A549 (cell line): ENCODE data around the gene PTGER3. TPM values are rescaled to one million over a fixed set of nuclear protein-coding genes. Genes with fewer than 3 reads are reported as not detected.

Experiments used
- ATAC-seq, 2 experiments: fragments of 200-7000 bp in 1 of 2; fragments of >200 bp in 1 of 2; cut with Nextera tagmentation in 1 of 2; cut with Tn5 transposase in 1 of 2; 3 replicates each; pipeline versions ENCODE4 v1.8.0 to v1.9.1; 2018 to 2020; ENCODE audit warnings: mild to moderate bottlenecking in 1 of 2, moderate library complexity in 1 of 2
- CTCF ChIA-PET: fragments of 300-600 bp; sonication (Branson Sonifier 250); formaldehyde crosslinking; extraction: SDS; loops from one replicate; lab custom pipeline; 2021; ENCODE audit warnings: antibody characterized with exemption, inconsistent platforms; lab: Yijun Ruan, JAX
- POLR2A ChIA-PET: fragments of 350-600 bp; formaldehyde crosslinking; extraction: SDS; loops from one replicate; lab custom pipeline; 2021; ENCODE audit warnings: antibody characterized with exemption, inconsistent platforms; lab: Yijun Ruan, JAX
- DNase-seq, 2 experiments: peaks; one replicate each; pipeline versions ENCODE4 v3.0.0 to v3.0.0-alpha.2; 2011 to 2016; ENCODE audit warnings: low read depth in 1 of 2, low spot score in 1 of 2
- FAIRE-seq: peaks from 2 replicates; lab custom pipeline; 2011; peaks lifted over from hg19 to GRCh38; lab: Jason Lieb, UNC
- H3K27ac ChIP-seq, 2 experiments: fragments of >200 bp; sonication (Bioruptor Twin); formaldehyde crosslinking; 3 replicates each; pipeline ENCODE4 v1.5.1; 2016 to 2017
- H3K4me1 ChIP-seq: fragments of >200 bp; sonication (Bioruptor Twin); formaldehyde crosslinking; 3 replicates; pipeline ENCODE4 v1.6.1; 2016
- H3K4me2 ChIP-seq: fragments of >200 bp; sonication (Bioruptor Twin); formaldehyde crosslinking; 3 replicates; pipeline ENCODE4 v1.6.1; 2016
- H3K4me3 ChIP-seq: fragments of >200 bp; sonication (Bioruptor Twin); formaldehyde crosslinking; 3 replicates; pipeline ENCODE4 v1.5.1; 2016
- H3K9me3 ChIP-seq: fragments of >200 bp; sonication (Bioruptor Twin); formaldehyde crosslinking; 3 replicates; pipeline ENCODE4 v1.6.1; 2016
- BHLHE40 ChIP-seq: IDR thresholded peaks from 2 replicates; pipeline ENCODE4 v1.6.1; 2012; ENCODE audit warnings: low read depth, low read length, inconsistent platforms
- CEBPB ChIP-seq, 2 experiments: fragments of >200 bp in 1 of 2; sonication (Bioruptor Twin) in 1 of 2; formaldehyde crosslinking in 1 of 2; IDR thresholded peaks; 2 replicates each; pipeline ENCODE4 v1.6.1; 2012 to 2016
- CHD2 ChIP-seq: fragments of 150-350 bp; IDR thresholded peaks from 2 replicates; pipeline ENCODE4 v1.6.1; 2014; ENCODE audit warnings: low read length; ENCODE audit not compliant: partially characterized antibody
- CHD4 ChIP-seq: fragments of 200-600 bp; sonication (generic); IDR thresholded peaks from 2 replicates; pipeline ENCODE4 v1.6.1; 2016; ENCODE audit warnings: antibody characterized with exemption, mild to moderate bottlenecking, borderline replicate concordance
- EHF ChIP-seq: fragments of 250-450 bp; sonication (Bioruptor Pico); IDR thresholded peaks from 2 replicates; pipeline ENCODE4 v1.5.0; 2020; ENCODE audit warnings: mild to moderate bottlenecking
- EP300 ChIP-seq, 2 experiments: fragments of >200 bp; sonication (Bioruptor Twin); formaldehyde crosslinking; IDR thresholded peaks; 2 replicates in 1 of 2; 3 replicates in 1 of 2; pipeline ENCODE4 v1.6.1; 2016 to 2017
- ESRRA ChIP-seq: fragments of 150-350 bp; IDR thresholded peaks from 2 replicates; pipeline ENCODE4 v1.6.1; 2014; ENCODE audit warnings: mild to moderate bottlenecking, low read length, borderline replicate concordance
- FOSB ChIP-seq: fragments of 250-450 bp; sonication (Bioruptor Pico); IDR thresholded peaks from 2 replicates; pipeline ENCODE4 v1.5.0; 2020; ENCODE audit warnings: mild to moderate bottlenecking, moderate library complexity
- FOXS1 ChIP-seq: fragments of 250-450 bp; sonication (Bioruptor Pico); IDR thresholded peaks from 2 replicates; pipeline ENCODE4 v1.5.0; 2020; ENCODE audit warnings: mild to moderate bottlenecking, moderate library complexity
- HEYL ChIP-seq: fragments of 250-450 bp; sonication (Bioruptor Pico); IDR thresholded peaks from 2 replicates; pipeline ENCODE4 v1.8.0; 2021; ENCODE audit warnings: mild to moderate bottlenecking, moderate library complexity
- HOXB13 ChIP-seq: fragments of 250-450 bp; sonication (Bioruptor Pico); IDR thresholded peaks from 2 replicates; pipeline ENCODE4 v1.5.0; 2020; ENCODE audit warnings: low read depth, mild to moderate bottlenecking, moderate library complexity
- HOXB5 ChIP-seq: fragments of 250-450 bp; sonication (Bioruptor Pico); IDR thresholded peaks from 2 replicates; pipeline ENCODE4 v1.5.0; 2020; ENCODE audit warnings: mild to moderate bottlenecking, moderate library complexity
- MAFK ChIP-seq: fragments of 450-650 bp; IDR thresholded peaks from 2 replicates; pipeline ENCODE4 v1.6.1; 2014; ENCODE audit not compliant: partially characterized antibody
- NR3C1 ChIP-seq: fragments of >200 bp; sonication (Bioruptor Twin); formaldehyde crosslinking; IDR thresholded peaks from 3 replicates; pipeline ENCODE4 v1.6.1; 2017
- RAD21 ChIP-seq, 2 experiments: fragments of >200 bp in 1 of 2; sonication (Bioruptor Twin) in 1 of 2; formaldehyde crosslinking in 1 of 2; IDR thresholded peaks in 1 of 2; conservative IDR thresholded peaks in 1 of 2; 2 replicates in 1 of 2; 3 replicates in 1 of 2; pipeline ENCODE4 v1.6.1; 2012 to 2018; ENCODE audit warnings: inconsistent platforms in 1 of 2
- RARB ChIP-seq: fragments of 250-450 bp; sonication (Bioruptor Pico); IDR thresholded peaks from 2 replicates; pipeline ENCODE4 v1.8.0; 2021; ENCODE audit warnings: mild to moderate bottlenecking, moderate library complexity
- RCOR1 ChIP-seq: fragments of 150-350 bp; IDR thresholded peaks from 2 replicates; pipeline ENCODE4 v1.6.1; 2014; ENCODE audit warnings: antibody characterized with exemption, low read length, low read depth
- RFX5 ChIP-seq: fragments of 450-650 bp; IDR thresholded peaks from 2 replicates; pipeline ENCODE4 v1.7.1; 2014; ENCODE audit warnings: antibody characterized with exemption, mild to moderate bottlenecking, moderate library complexity
- SMC3 ChIP-seq: fragments of >200 bp; sonication (Bioruptor Twin); formaldehyde crosslinking; IDR thresholded peaks from 3 replicates; pipeline ENCODE4 v1.6.1; 2018; ENCODE audit warnings: inconsistent platforms
- SREBF2 ChIP-seq: fragments of 450-650 bp; IDR thresholded peaks from 2 replicates; pipeline ENCODE4 v1.6.1; 2014; ENCODE audit warnings: mild to moderate bottlenecking, moderate library complexity
- TFCP2L1 ChIP-seq: fragments of 250-450 bp; sonication (Bioruptor Pico); IDR thresholded peaks from 2 replicates; pipeline ENCODE4 v1.5.0; 2021; ENCODE audit warnings: mild to moderate bottlenecking
- TP53 ChIP-seq: fragments of 250-450 bp; sonication (Bioruptor Pico); IDR thresholded peaks from 2 replicates; pipeline ENCODE4 v1.5.0; 2021; ENCODE audit warnings: mild to moderate bottlenecking, moderate library complexity
- ZFP36 ChIP-seq: fragments of 450-650 bp; IDR thresholded peaks from 2 replicates; pipeline ENCODE4 v1.6.1; 2014; ENCODE audit warnings: borderline replicate concordance; ENCODE audit not compliant: partially characterized antibody
- ZNF302 ChIP-seq: fragments of 250-450 bp; sonication (Bioruptor Pico); IDR thresholded peaks from 2 replicates; pipeline ENCODE4 v1.9.0; 2021; ENCODE audit warnings: inconsistent platforms, mild to moderate bottlenecking, moderate library complexity
- ZSCAN20 ChIP-seq: fragments of 250-450 bp; sonication (Bioruptor Pico); IDR thresholded peaks from 2 replicates; pipeline ENCODE4 v1.8.0; 2022; ENCODE audit warnings: mild to moderate bottlenecking, moderate library complexity
- WGBS: methylation state at CpG from one replicate; pipeline ENCODE4 v1.1.6; 2017; ENCODE audit errors: missing lambda C conversion rate; 5-methylcytosine and 5-hydroxymethylcytosine counted together
- polyA plus RNA-seq, 4 experiments: library from polyadenylated mRNA; depleted of rRNA in 3 of 4; stranded (reverse); fragments of >200 nt; fragmentation: RNase III in 1 of 4; extraction: RNeasy Plus Mini Kit Qiagen cat#74134 plus additional on column Dnase treatment in 1 of 4; gene quantifications; 2 replicates in 3 of 4; 3 replicates in 1 of 4; pipeline ENCODE4 v1.2.3, GENCODE V29; 2011 to 2017
- TF ChIP-seq, protein P1 (sequence below): fragments of >200 bp; sonication (Bioruptor Twin); formaldehyde crosslinking; IDR thresholded peaks from 3 replicates; pipeline ENCODE4 v1.5.1; 2016
- TF ChIP-seq, protein P2 (sequence below): fragments of >200 bp; sonication (Bioruptor Twin); formaldehyde crosslinking; IDR thresholded peaks from 2 replicates; pipeline ENCODE4 v1.6.1; 2016
- TF ChIP-seq, protein P3 (sequence below): fragments of 250-450 bp; sonication (Bioruptor Pico); IDR thresholded peaks from 2 replicates; pipeline ENCODE4 v1.5.0; 2021; ENCODE audit warnings: mild to moderate bottlenecking, moderate library complexity, borderline replicate concordance
- TF ChIP-seq, protein P4 (sequence below): fragments of >200 bp; sonication (Bioruptor Twin); formaldehyde crosslinking; IDR thresholded peaks from 3 replicates; pipeline ENCODE4 v1.6.1; 2016
- TF ChIP-seq, protein P5 (sequence below): fragments of 450-650 bp; IDR thresholded peaks from 2 replicates; pipeline ENCODE4 v1.6.1; 2014; ENCODE audit warnings: antibody characterized with exemption
- TF ChIP-seq, protein P6 (sequence below): fragments of 250-450 bp; sonication (Bioruptor Pico); IDR thresholded peaks from 2 replicates; pipeline ENCODE4 v1.5.0; 2020; ENCODE audit warnings: low read depth, mild to moderate bottlenecking, moderate library complexity

Gene PTGER3
- polyA plus RNA-seq, 2 of the 4 experiments (the other 2 are of a cell fraction): not detected

DNA sequence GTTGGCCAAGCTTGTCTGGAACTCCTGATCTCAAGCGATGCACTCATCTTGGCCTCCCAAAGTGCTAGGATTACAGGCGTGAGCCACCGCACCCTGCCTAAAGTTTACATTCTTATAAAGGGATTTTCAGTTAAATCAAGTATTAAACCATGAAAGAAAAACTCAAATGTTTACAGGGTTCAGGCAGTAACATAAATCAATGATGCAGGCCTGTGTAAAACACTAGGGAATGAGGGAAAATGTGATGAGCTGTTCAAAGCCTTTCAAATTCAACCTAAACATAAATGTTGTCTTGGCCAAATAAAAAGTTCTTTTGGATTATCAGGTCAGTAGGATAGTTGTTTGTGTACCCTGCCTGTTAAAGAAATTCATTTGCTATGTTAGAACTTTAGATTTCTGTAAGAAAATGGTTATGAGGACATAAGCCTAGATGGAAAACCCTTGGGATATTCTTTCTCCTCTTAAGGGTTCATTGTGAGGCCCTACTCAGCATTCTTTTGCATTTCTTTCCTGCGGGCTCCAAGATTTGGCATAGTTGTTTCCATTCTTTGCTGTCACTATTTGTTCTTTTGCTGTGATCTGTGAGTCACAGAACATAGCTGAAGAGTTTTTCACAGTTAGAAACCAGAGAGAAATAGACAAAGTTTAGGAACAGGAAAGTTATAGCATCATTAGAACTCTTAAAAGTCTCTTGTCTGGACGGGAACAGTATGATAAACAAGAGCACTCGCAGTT lies 42.1 kb upstream of the PTGER3 start:
- no peak for DNase-seq
- TF ChIP-seq FOSB (CRISPR knock-in tag): no peak
- TF ChIP-seq, protein P1, sequence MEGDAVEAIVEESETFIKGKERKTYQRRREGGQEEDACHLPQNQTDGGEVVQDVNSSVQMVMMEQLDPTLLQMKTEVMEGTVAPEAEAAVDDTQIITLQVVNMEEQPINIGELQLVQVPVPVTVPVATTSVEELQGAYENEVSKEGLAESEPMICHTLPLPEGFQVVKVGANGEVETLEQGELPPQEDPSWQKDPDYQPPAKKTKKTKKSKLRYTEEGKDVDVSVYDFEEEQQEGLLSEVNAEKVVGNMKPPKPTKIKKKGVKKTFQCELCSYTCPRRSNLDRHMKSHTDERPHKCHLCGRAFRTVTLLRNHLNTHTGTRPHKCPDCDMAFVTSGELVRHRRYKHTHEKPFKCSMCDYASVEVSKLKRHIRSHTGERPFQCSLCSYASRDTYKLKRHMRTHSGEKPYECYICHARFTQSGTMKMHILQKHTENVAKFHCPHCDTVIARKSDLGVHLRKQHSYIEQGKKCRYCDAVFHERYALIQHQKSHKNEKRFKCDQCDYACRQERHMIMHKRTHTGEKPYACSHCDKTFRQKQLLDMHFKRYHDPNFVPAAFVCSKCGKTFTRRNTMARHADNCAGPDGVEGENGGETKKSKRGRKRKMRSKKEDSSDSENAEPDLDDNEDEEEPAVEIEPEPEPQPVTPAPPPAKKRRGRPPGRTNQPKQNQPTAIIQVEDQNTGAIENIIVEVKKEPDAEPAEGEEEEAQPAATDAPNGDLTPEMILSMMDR: no peak
- no peak for TF ChIP-seq CHD2
- TF ChIP-seq, protein P2, sequence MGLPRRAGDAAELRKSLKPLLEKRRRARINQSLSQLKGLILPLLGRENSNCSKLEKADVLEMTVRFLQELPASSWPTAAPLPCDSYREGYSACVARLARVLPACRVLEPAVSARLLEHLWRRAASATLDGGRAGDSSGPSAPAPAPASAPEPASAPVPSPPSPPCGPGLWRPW: no peak
- no peak for TF ChIP-seq RCOR1
- TF ChIP-seq RAD21 (conservative IDR thresholded peaks at IDR 0.05 in 1 of 2, IDR thresholded peaks at IDR 0.05 in 1 of 2): no peak
- TF ChIP-seq, protein P3, sequence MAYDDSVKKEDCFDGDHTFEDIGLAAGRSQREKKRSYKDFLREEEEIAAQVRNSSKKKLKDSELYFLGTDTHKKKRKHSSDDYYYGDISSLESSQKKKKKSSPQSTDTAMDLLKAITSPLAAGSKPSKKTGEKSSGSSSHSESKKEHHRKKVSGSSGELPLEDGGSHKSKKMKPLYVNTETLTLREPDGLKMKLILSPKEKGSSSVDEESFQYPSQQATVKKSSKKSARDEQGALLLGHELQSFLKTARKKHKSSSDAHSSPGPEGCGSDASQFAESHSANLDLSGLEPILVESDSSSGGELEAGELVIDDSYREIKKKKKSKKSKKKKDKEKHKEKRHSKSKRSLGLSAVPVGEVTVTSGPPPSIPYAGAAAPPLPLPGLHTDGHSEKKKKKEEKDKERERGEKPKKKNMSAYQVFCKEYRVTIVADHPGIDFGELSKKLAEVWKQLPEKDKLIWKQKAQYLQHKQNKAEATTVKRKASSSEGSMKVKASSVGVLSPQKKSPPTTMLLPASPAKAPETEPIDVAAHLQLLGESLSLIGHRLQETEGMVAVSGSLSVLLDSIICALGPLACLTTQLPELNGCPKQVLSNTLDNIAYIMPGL (CRISPR knock-in tag): no peak
- no peak for TF ChIP-seq NR3C1
- TF ChIP-seq, protein P4, sequence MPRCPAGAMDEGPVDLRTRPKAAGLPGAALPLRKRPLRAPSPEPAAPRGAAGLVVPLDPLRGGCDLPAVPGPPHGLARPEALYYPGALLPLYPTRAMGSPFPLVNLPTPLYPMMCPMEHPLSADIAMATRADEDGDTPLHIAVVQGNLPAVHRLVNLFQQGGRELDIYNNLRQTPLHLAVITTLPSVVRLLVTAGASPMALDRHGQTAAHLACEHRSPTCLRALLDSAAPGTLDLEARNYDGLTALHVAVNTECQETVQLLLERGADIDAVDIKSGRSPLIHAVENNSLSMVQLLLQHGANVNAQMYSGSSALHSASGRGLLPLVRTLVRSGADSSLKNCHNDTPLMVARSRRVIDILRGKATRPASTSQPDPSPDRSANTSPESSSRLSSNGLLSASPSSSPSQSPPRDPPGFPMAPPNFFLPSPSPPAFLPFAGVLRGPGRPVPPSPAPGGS: no peak
- TF ChIP-seq ZSCAN20: no peak
- no peak for TF ChIP-seq TP53
- no peak for TF ChIP-seq CHD4
- TF ChIP-seq ZFP36: no peak
- TF ChIP-seq FOXS1 (CRISPR knock-in tag): no peak
- TF ChIP-seq BHLHE40: no peak
- TF ChIP-seq EHF (CRISPR knock-in tag): no peak
- no peak for TF ChIP-seq RFX5
- TF ChIP-seq EP300 (IDR thresholded peaks at IDR 0.05): no peak
- 0 out of 6 replicates have a peak, but pooled peaks of 1 of the 2 experiments have one; percentile 33 for ATAC-seq
- no peak for FAIRE-seq
- H3K9me3 ChIP-seq: no peaks in the 10 kb centered on the region
- H3K4me2 ChIP-seq: peak overlapping the region; percentile 28; the same call in 1 of the 3 replicates
- ChIA-PET CTCF (interaction anchor here (2.7 kb wide), 1 partner anchor 9 kb away, joined by 9 read pairs; the partner anchor contains the start of gene ZRANB2), POLR2A (no interaction called here)
- H3K4me3 ChIP-seq: no peak overlapping the region
- peaks cover 5% of the 10 kb centered on the region; the same call in 1 of the 3 replicates for H3K4me1 ChIP-seq
- WGBS: 61% methylated on average over 6 of the region's 6 CpGs
- no peak overlapping the region for H3K27ac ChIP-seq

DNA sequence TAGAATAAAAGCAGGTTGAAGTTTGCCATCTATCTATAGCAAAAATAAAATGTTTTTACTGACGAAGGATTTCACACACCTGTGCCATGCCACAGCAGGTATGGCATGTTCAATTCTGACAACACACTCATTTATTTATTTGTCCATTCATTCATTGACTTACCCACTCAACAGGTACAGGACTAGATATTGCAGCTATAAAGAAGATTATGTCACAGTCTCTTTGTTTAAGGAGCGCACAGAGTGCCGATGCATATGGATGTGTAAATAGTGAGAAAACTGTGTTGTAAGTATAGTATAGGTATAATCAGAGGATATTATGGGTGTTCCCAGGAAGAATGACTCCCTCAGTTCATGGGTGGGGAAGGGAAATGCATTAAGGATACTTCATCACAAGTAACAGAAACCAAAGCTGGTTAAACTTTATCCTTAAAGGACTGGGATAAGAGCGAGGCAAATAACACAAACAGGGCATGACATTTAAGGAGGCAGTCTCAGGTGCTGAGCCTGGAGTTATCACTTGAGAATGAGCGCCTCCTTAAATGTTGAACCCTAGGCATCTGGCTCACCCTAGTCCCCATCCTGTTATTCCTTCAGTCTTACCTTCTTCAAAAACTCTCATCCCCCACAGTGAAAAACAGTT lies 41.1 kb upstream of the PTGER3 start:
- ChIA-PET POLR2A (no interaction called here), CTCF (interaction anchor here (2.7 kb wide), 1 partner anchor 8 kb away, joined by 9 read pairs; the partner anchor contains the start of gene ZRANB2)
- 66% methylated on average over 5 of the region's 5 CpGs for whole genome bisulfite sequencing
- Histone ChIP-seq H3K4me2 (no peak overlapping the region), H3K9me3 (no peaks in the 10 kb centered on the region), H3K27ac (no peak overlapping the region), H3K4me1 (peaks cover 5% of the 10 kb centered on the region; the same call in 1 of the 3 replicates), H3K4me3 (no peak overlapping the region)
- ATAC-seq (no peak), DNase-seq (no peak), FAIRE-seq (no peak)
- TF ChIP-seq CEBPB (IDR thresholded peaks at IDR 0.05) (no peak), HOXB5 (CRISPR knock-in tag) (no peak), MAFK (no peak), TFCP2L1 (no peak), ZNF302 (no peak), SMC3 (no peak), FOXS1 (CRISPR knock-in tag) (no peak), HOXB13 (CRISPR knock-in tag) (no peak), ESRRA (no peak), RARB (CRISPR knock-in tag) (no peak), HEYL (CRISPR knock-in tag) (no peak), RAD21 (conservative IDR thresholded peaks at IDR 0.05 in 1 of 2, IDR thresholded peaks at IDR 0.05 in 1 of 2) (no peak), SREBF2 (no peak)
- TF ChIP-seq, protein P5, sequence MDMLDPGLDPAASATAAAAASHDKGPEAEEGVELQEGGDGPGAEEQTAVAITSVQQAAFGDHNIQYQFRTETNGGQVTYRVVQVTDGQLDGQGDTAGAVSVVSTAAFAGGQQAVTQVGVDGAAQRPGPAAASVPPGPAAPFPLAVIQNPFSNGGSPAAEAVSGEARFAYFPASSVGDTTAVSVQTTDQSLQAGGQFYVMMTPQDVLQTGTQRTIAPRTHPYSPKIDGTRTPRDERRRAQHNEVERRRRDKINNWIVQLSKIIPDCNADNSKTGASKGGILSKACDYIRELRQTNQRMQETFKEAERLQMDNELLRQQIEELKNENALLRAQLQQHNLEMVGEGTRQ: no peak
- TF ChIP-seq, protein P6, sequence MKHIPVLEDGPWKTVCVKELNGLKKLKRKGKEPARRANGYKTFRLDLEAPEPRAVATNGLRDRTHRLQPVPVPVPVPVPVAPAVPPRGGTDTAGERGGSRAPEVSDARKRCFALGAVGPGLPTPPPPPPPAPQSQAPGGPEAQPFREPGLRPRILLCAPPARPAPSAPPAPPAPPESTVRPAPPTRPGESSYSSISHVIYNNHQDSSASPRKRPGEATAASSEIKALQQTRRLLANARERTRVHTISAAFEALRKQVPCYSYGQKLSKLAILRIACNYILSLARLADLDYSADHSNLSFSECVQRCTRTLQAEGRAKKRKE (CRISPR knock-in tag): no peak
